HG02759 (cell line): Measurements from ENCODE around the gene SLX4.
A peak's percentile ranks its signal among the peaks of the same experiment; 100 is the strongest.
"Not testable (repeated sequence)": the region's sequence is repeated elsewhere in the genome, so short reads cannot be mapped to it uniquely, and the experiment has no call there.

ENCODE experiments used
- ATAC-seq: cut with Tn5 transposase; IDR thresholded peaks from one replicate; pipeline ENCODE4 v1.9.1; 2021; ENCODE audit warnings: mild to moderate bottlenecking, moderate library complexity; ENCODE audit not compliant: unreplicated experiment

The SLX4 gene, protein sequence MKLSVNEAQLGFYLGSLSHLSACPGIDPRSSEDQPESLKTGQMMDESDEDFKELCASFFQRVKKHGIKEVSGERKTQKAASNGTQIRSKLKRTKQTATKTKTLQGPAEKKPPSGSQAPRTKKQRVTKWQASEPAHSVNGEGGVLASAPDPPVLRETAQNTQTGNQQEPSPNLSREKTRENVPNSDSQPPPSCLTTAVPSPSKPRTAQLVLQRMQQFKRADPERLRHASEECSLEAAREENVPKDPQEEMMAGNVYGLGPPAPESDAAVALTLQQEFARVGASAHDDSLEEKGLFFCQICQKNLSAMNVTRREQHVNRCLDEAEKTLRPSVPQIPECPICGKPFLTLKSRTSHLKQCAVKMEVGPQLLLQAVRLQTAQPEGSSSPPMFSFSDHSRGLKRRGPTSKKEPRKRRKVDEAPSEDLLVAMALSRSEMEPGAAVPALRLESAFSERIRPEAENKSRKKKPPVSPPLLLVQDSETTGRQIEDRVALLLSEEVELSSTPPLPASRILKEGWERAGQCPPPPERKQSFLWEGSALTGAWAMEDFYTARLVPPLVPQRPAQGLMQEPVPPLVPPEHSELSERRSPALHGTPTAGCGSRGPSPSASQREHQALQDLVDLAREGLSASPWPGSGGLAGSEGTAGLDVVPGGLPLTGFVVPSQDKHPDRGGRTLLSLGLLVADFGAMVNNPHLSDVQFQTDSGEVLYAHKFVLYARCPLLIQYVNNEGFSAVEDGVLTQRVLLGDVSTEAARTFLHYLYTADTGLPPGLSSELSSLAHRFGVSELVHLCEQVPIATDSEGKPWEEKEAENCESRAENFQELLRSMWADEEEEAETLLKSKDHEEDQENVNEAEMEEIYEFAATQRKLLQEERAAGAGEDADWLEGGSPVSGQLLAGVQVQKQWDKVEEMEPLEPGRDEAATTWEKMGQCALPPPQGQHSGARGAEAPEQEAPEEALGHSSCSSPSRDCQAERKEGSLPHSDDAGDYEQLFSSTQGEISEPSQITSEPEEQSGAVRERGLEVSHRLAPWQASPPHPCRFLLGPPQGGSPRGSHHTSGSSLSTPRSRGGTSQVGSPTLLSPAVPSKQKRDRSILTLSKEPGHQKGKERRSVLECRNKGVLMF (N-terminal part only)

GRCh38 chr16:3611146-3611975 is at the start of gene SLX4:
Gene SLX4, minus strand, starts transcription at chr16:3611606. Its CDS starts 2,642 bp downstream, at chr16:3608964.
- peak; percentile 90 for ATAC-seq

GRCh38 chr16:3659251-3659650 is 47.8 kb upstream of the SLX4 start:
- ATAC-seq: no peak

DNA sequence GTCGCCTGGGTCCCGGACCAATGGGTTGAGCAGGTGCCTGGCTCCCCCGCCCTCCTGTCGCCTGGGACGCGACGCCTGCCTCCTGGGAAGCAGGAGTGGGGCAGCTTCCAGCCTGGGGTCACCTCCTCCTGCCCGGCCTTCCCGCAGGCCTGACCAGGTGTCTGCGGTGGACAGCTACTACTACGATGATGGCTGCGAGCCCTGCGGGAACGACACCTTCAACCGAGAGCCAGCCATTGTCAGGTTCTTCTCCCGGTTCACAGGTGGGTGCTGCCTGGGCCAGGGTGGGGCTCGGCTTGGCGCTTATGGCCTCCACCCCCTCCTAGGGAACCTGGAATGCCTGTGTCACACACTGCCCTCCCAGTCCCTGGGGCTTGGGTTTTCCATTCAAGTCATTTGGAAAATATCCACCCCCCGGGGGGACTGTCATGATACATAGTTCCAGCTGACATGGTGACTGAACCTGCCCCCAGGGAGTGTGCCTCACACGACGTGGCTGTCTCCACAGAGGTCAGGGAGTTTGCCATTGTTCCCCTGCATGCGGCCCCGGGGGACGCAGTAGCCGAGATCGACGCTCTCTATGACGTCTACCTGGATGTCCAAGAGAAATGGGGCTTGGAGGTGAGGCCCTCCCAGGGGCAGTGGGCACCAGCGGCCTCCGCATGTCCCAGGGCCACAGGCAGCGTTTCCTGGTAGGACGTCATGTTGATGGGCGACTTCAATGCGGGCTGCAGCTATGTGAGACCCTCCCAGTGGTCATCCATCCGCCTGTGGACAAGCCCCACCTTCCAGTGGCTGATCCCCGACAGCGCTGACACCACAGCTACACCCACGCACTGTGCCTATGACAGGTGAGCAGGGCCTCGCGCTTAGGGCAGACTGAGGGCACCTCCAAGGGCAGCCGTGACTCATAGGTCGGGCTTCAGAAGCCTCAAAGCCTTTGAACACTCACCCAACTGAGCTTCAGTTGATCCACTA is 45.4 kb upstream of the SLX4 start:
- ATAC-seq: no peak

GRCh38 chr16:3656160-3656490 is 44.7 kb upstream of the SLX4 start:
- ATAC-seq: not testable (repeated sequence)

DNA sequence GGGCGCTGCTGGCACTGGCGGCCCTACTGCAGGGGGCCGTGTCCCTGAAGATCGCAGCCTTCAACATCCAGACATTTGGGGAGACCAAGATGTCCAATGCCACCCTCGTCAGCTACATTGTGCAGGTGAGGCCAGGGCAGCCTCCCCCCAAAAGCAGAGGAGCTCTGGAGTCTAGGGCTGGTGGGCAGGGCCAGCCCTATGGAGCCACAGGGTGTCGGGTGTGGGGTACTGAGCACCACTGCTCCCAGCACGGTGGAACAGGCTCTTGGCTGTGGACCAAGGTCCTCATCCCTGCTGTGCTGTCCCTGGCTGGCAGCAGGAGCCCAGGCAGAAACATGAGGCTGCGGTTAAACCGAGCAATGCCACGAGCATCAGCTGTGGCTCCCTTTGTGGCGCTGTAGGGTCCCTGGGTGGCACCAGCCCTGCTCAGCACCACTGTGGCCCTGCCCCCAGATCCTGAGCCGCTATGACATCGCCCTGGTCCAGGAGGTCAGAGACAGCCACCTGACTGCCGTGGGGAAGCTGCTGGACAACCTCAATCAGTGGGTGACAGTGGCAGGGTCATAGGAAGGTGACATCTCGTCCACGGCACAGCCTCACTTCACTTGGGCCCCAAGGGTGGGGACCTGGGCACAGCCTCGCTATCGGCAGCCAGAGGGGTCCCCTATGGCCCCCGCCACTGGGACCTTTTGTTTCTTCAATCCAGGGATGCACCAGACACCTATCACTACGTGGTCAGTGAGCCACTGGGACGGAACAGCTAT is 44.2 kb upstream of the SLX4 start:
- ATAC-seq: no peak

- ATAC-seq: no peak
These were observed 43.6 kb upstream of the SLX4 start for GRCh38 chr16:3655030-3655395.

GRCh38 chr16:3654249-3654991 is 43.0 kb upstream of the SLX4 start, which contains the start of gene DNASE1:
Gene DNASE1, plus strand, starts transcription at chr16:3654691. Its CDS starts 683 bp downstream, at chr16:3655374.
- ATAC-seq: no peak

GRCh38 chr16:3652373-3653195 is 41.2 kb upstream of the SLX4 start:
- no peak for ATAC-seq

- ATAC-seq: no peak
These were observed 40.3 kb upstream of the SLX4 start for GRCh38 chr16:3651461-3652372.

DNA sequence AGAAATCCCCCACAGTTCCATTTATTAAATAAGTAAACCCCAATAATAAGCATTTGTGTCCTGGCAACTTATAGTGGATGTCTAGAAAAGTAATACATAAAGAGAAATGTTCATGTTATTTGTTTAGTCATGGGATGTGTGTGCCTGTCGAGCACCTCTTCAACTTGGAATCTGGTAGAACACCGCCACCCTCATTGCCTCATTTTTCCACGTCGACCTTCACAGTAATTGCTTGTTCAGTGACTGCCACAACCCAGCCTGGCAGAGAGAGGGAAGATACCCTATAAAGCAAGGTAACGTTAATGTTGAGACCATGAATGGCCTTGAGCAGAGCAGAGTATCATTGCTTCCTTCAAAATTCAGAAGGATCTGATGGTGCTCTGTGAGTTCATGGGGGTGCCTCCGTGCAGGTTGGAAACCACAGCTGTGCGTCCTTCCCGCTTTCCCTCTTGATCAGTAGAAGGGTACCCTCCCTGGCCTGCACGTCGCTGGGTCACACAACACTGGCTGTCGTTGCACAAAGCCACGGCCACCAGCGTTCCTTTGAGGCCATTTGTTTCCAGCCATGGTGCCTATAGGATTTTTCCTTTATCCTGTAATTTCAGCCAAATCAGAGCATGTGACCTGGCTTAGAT is 39.3 kb upstream of the SLX4 start:
- no peak for ATAC-seq

DNA sequence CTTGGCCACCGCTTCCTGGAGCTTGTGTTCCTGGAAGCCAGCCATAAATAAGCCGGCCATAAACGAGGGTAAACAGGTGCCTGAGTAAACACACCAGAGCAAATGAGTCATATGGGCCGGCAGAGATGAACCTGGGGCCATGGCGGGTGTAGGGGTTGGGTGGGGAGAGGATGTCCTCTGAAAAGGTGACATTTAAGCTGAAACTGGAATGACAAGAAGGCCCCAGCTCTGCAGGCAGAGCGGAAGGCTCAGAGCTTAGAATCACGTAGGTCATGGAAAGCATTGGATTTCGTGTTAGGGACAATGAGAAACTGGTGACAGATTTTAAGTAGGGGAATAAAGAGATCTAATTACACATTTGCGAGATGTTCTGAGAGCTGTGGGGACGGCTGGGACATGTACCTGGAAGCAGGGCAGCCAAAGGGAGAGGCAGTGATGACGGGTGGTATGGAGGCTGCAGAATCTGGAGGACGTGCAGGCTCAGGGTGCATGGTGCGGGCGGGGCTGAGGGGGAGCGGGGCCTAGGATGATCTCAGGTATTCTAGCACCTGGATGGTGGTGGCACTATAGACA is 35.0 kb upstream of the SLX4 start:
- ATAC-seq: no peak

- ATAC-seq: no peak
These were observed 34.3 kb upstream of the SLX4 start for GRCh38 chr16:3645504-3646347.

GRCh38 chr16:3645108-3645503 is 33.7 kb upstream of the SLX4 start:
- ATAC-seq: no peak

GRCh38 chr16:3643095-3643730 is 31.8 kb upstream of the SLX4 start:
- ATAC-seq: no peak
